Coronary artery (tissue), 2 donors: Measurements from ENCODE around the gene RABL6.
A peak's percentile ranks its signal among the peaks of the same experiment; 100 is the strongest.
"Not testable (repeated sequence)": the region's sequence is repeated elsewhere in the genome, so short reads cannot be mapped to it uniquely, and the experiment has no call there.

Experiments used
- DNase-seq: peaks from one replicate; pipeline ENCODE4 v3.0.0-alpha.2; 2017; ENCODE audit warnings: low spot score
- H3K27ac ChIP-seq, 2 donors: fragments of 200-600 bp; sonication (generic); one replicate each; pipeline ENCODE4 v1.5.1; 2016 to 2019
- H3K4me3 ChIP-seq: fragments of 200-600 bp; sonication (generic); 2 replicates; pipeline ENCODE4 v1.5.1; 2016; ENCODE audit warnings: mild to moderate bottlenecking, moderate library complexity
- CTCF ChIP-seq: fragments of 200-600 bp; sonication (generic); IDR thresholded peaks from one replicate; pipeline ENCODE4 v1.5.1; 2019; ENCODE audit warnings: antibody characterized with exemption

The RABL6 gene

GRCh38 chr9:136794281-136794999 lies 13.3 kb upstream of the RABL6 start:
- no peak for DNase-seq
- no peak overlapping the region for H3K4me3 ChIP-seq
- no peak overlapping the region for H3K27ac ChIP-seq
- no peak for TF ChIP-seq CTCF

GRCh38 chr9:136795000-136795348 lies 12.8 kb upstream of the RABL6 start:
- Histone ChIP-seq H3K4me3 (no peak overlapping the region), H3K27ac (no peak overlapping the region)
- no peak for TF ChIP-seq CTCF
- DNase-seq, result no peak

GRCh38 chr9:136796238-136796774 lies 11.4 kb upstream of the RABL6 start, which contains the start of gene CCDC183:
TSS of gene CCDC183 (plus strand) at chr9:136796338. CDS start at chr9:136796398, 60 bp downstream.
- Histone ChIP-seq H3K27ac (no peak within 1 kb of the TSS), H3K4me3 (no peak within 1 kb of the TSS)
- DNase-seq, result no peak
- no peak for TF ChIP-seq CTCF

- H3K4me3 ChIP-seq, H3K27ac ChIP-seq, DNase-seq: not testable (repeated sequence)
Measured at GRCh38 chr9:136796775-136797347, 10.9 kb upstream of the RABL6 start.

- no peak overlapping the region for H3K27ac ChIP-seq
- no peak for DNase-seq
- no peak overlapping the region for H3K4me3 ChIP-seq
- no peak for TF ChIP-seq CTCF
Measured at GRCh38 chr9:136798708-136799078, 9.1 kb upstream of the RABL6 start.

GRCh38 chr9:136799079-136799853 lies 8.5 kb upstream of the RABL6 start:
- H3K4me3 ChIP-seq, result peak overlapping the region; percentile 47
- no peak overlapping the region for H3K27ac ChIP-seq
- TF ChIP-seq CTCF, result no peak
- no peak for DNase-seq

GRCh38 chr9:136799854-136800657 lies 7.7 kb upstream of the RABL6 start:
- no peak overlapping the region for H3K27ac ChIP-seq
- H3K4me3 ChIP-seq, result peak overlapping the region; percentile 47
- TF ChIP-seq CTCF, result no peak
- no peak for DNase-seq
